ENCODE data around the gene MROH7. TPM values are rescaled to one million over a fixed set of nuclear protein-coding genes. Genes with fewer than 3 reads are reported as not detected.
"Not testable (repeated sequence)": the region's sequence is repeated elsewhere in the genome, so short reads cannot be mapped to it uniquely, and the experiment has no call there.

Gene MROH7
- total RNA-seq, 4 donors from 2014 or later = 0.65 to 3.0 (median 2.0) TPM

DNA sequence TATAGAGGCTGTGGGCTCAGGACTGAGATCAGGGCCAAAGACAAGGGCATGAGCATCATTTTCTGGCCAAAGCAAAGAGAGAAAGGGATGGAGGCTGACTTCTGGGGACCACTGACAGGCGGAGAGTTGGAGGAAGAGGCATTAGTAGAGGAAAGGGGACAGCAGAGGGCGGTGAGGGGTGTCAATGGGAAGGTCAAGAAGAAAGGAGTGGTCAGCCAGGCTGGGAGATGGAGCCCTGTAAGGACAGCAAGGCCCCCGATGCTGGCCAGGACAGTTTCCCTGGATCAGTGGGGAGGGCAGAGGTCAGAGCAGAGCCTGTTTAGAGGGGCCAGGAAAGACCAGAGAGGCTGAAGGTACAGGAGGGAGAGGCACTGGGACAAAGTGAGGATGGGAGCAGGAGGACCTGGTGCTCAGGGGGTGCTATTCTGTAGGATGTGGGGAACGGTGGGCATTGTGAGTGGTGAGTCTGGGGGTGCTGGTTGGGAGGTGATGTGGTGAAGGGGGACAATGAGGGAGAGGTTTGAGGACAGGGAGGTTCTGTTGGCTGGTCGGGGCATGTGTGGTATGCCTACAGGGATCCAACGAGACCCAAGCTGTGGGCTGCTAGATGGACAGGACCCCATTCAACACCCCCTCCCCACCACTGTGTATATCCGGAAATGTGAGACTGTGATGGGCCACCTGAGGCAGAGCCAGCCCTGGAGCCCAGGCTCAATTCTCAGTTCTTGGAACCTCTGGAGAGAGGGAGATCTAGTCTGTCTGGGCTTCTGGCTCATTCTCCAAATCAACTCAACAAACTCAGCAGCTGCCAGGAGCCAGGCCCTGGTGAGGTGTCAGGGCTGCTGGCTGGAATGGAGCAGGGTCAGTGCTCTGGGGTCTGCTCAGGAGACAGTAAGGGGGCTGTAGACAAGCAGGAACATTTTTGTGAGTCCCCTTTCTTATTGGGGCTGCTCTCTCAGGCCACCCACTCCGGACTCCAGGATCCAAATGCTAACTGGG is 16.8 kb upstream of the MROH7 start:
- H3K4me3 ChIP-seq (ENCODE audit: low read depth, poor library complexity, severe bottlenecking) = no peak overlapping the region
- intact Hi-C loops (cut with DNase I; ENCODE audit: low total_unique reads) = no loop called here
- no peak for TF ChIP-seq POLR2A (IDR thresholded peaks at IDR 0.05)
- TF ChIP-seq CTCF (IDR thresholded peaks at IDR 0.05) = no peak
- peak in 1 of 2 donors; percentile 79 for DNase-seq (ENCODE audit: low spot score in 2 of 2)
- 88 to 90% methylated on average over 8 of the region's 8 CpGs for WGBS, 2 donors

GRCh38 chr1:54627196-54627595 is 14.4 kb upstream of the MROH7 start:
- intact Hi-C loops (cut with DNase I; ENCODE audit: low total_unique reads) = no loop called here
- 18 to 52% methylated on average over 3 to 10 of the region's 10 CpGs for WGBS, 2 donors
- TF ChIP-seq CTCF (IDR thresholded peaks at IDR 0.05) = no peak
- no peak for TF ChIP-seq POLR2A (IDR thresholded peaks at IDR 0.05)
- no peak overlapping the region for H3K4me3 ChIP-seq (ENCODE audit: low read depth, poor library complexity, severe bottlenecking)
- no peak for DNase-seq (ENCODE audit: low spot score in 2 of 2)

DNA sequence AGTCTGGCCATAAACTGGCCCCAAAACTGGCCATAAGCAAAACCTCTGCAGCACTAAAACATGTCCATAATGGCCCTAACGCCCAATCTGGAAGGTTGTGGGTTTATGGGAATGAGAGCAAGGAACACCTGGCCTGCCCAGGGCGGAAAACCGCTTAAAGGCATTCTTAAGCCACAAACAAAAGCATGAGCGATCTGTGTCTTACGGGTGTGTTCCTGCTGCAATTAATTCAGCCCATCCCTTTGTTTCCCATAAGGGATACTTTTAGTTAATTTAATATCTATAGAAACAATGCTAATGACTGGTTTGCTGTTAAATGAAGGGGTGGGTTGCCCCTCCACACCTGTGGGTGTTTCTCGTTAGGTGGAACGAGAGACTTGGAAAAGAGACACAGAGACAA is 5.8 kb upstream of the MROH7 start:
- DNase-seq (ENCODE audit: low spot score in 2 of 2) = peak in 1 of 2 donors; percentile 48
- intact Hi-C loops (cut with DNase I; ENCODE audit: low total_unique reads); H3K4me3 ChIP-seq (ENCODE audit: low read depth, poor library complexity, severe bottlenecking): not testable (repeated sequence)
- WGBS, 2 donors = 91 to 92% methylated on average over 7 of the region's 7 CpGs

- intact Hi-C loops (cut with DNase I; ENCODE audit: low total_unique reads); H3K4me3 ChIP-seq (ENCODE audit: low read depth, poor library complexity, severe bottlenecking): not testable (repeated sequence)
- DNase-seq (ENCODE audit: low spot score in 2 of 2) = peak in 1 of 2 donors; percentile 43
- 64 to 65% methylated on average over 14 of the region's 14 CpGs for WGBS, 2 donors
These were observed 4.8 kb upstream of the MROH7 start for GRCh38 chr1:54636461-54637446.

GRCh38 chr1:54640361-54640760 is 1.2 kb upstream of the MROH7 start:
- DNase-seq (ENCODE audit: low spot score in 2 of 2) = peak in 1 of 2 donors; percentile 13
- intact Hi-C loops (cut with DNase I; ENCODE audit: low total_unique reads) = no loop called here
- WGBS, 2 donors = 64 to 69% methylated on average over 4 of the region's 4 CpGs
- TF ChIP-seq CTCF (IDR thresholded peaks at IDR 0.05) = no peak
- no peak for TF ChIP-seq POLR2A (IDR thresholded peaks at IDR 0.05)
- no peak overlapping the region for H3K4me3 ChIP-seq (ENCODE audit: low read depth, poor library complexity, severe bottlenecking)

DNA sequence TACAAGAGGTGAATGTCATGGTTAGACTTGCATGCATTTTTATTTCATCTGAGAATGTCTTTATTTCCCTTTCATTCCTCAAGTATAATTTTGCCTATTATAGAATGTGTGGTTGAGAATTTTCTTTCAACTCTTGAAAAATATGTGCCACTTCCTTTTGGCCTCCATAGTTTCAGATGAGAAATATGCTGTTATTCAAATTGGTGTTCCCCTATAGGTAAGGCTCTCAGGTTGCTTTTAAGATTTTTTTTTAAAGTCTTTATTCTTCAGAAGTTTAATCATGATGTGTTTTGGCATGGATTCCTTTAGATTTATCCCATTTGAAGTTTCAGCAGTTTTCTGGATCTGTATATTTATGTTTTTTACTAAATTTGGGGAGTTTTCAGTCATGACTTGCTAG is 2.1 kb downstream of the MROH7 start:
- no peak overlapping the region for H3K4me3 ChIP-seq (ENCODE audit: low read depth, poor library complexity, severe bottlenecking)
- DNase-seq (ENCODE audit: low spot score in 2 of 2) = no peak
- TF ChIP-seq POLR2A (IDR thresholded peaks at IDR 0.05) = no peak
- no peak for TF ChIP-seq CTCF (IDR thresholded peaks at IDR 0.05)
- intact Hi-C loops (cut with DNase I; ENCODE audit: low total_unique reads) = no loop called here

Data from lower leg skin (tissue), 4 donors.